HUES6 (cell line): ENCODE results near the gene LSMEM2.
"Not testable (repeated sequence)": the region's sequence is repeated elsewhere in the genome, so short reads cannot be mapped to it uniquely, and the experiment has no call there.

Source experiments
- H3K27ac ChIP-seq: 2 replicates; pipeline ENCODE4 v1.7.0; 2013; ENCODE audit warnings: low read depth, mild to moderate bottlenecking, low read length, inconsistent platforms
- H3K27me3 ChIP-seq: 2 replicates; pipeline ENCODE4 v1.6.1; 2013; ENCODE audit warnings: low read length; ENCODE audit not compliant: control insufficient read depth, insufficient read depth
- H3K36me3 ChIP-seq: 2 replicates; pipeline ENCODE4 v1.6.1; 2013; ENCODE audit warnings: low read length; ENCODE audit not compliant: control insufficient read depth, insufficient read depth
- H3K4me1 ChIP-seq: 2 replicates; pipeline ENCODE4 v1.6.1; 2013; ENCODE audit warnings: low read length; ENCODE audit not compliant: control insufficient read depth, insufficient read depth
- H3K4me3 ChIP-seq: 2 replicates; pipeline ENCODE4 v1.5.1; 2013; ENCODE audit warnings: low read depth, low read length
- H3K9ac ChIP-seq: one replicate; pipeline ENCODE4 v1.6.1; 2013; ENCODE audit warnings: mild to moderate bottlenecking, low read length
- H3K9me3 ChIP-seq: 2 replicates; pipeline ENCODE4 v1.6.1; 2013; ENCODE audit warnings: low read depth, low read length; ENCODE audit not compliant: control insufficient read depth, insufficient read depth

The LSMEM2 gene

GRCh38 chr3:50258979-50259378 lies 19.9 kb upstream of the LSMEM2 start:
- Histone ChIP-seq H3K27me3 (no peaks in the 10 kb centered on the region), H3K9me3 (no peaks in the 10 kb centered on the region), H3K27ac (no peak overlapping the region), H3K4me3 (no peak overlapping the region), H3K9ac (no peak overlapping the region), H3K4me1 (peaks cover 29% of the 10 kb centered on the region), H3K36me3 (peaks cover 40% of the 10 kb centered on the region)

- no peaks in the 10 kb centered on the region for H3K27me3 ChIP-seq
- H3K27ac ChIP-seq = peak overlapping the region; percentile 3; the same call in 1 of the 2 replicates
- peak overlapping the region; percentile 49 for H3K9ac ChIP-seq
- H3K4me3 ChIP-seq = peak overlapping the region; percentile 41; the same call in 1 of the 2 replicates
- peaks cover 35% of the 10 kb centered on the region for H3K36me3 ChIP-seq
- H3K9me3 ChIP-seq = no peaks in the 10 kb centered on the region
- H3K4me1 ChIP-seq = peaks cover 34% of the 10 kb centered on the region
Measured at GRCh38 chr3:50259432-50260026, 19.4 kb upstream of the LSMEM2 start.

GRCh38 chr3:50260027-50260941 lies 18.6 kb upstream of the LSMEM2 start:
- Histone ChIP-seq H3K9ac (peak overlapping the region; percentile 81), H3K9me3 (no peaks in the 10 kb centered on the region), H3K27me3 (no peaks in the 10 kb centered on the region), H3K4me1 (peaks cover 36% of the 10 kb centered on the region), H3K36me3 (peaks cover 27% of the 10 kb centered on the region), H3K4me3 (peak overlapping the region; percentile 51), H3K27ac (peak overlapping the region; percentile 93)

- Histone ChIP-seq H3K27me3 (no peaks in the 10 kb centered on the region), H3K4me3 (peak overlapping the region; percentile 51), H3K27ac (peak overlapping the region; percentile 93; the same call in 1 of the 2 replicates), H3K4me1 (peaks cover 44% of the 10 kb centered on the region), H3K36me3 (peaks cover 24% of the 10 kb centered on the region), H3K9ac (peak overlapping the region; percentile 81), H3K9me3 (no peaks in the 10 kb centered on the region)
Measured at GRCh38 chr3:50260942-50261441, 17.9 kb upstream of the LSMEM2 start.

- H3K9ac ChIP-seq = no peak overlapping the region
- no peaks in the 10 kb centered on the region for H3K9me3 ChIP-seq
- no peaks in the 10 kb centered on the region for H3K27me3 ChIP-seq
- H3K4me1 ChIP-seq = peaks cover 49% of the 10 kb centered on the region
- H3K36me3 ChIP-seq = peaks cover 19% of the 10 kb centered on the region
- H3K4me3 ChIP-seq = no peak overlapping the region
- H3K27ac ChIP-seq = no peak overlapping the region; the same call in 1 of the 2 replicates
Measured at GRCh38 chr3:50261505-50261904, 17.4 kb upstream of the LSMEM2 start.

- H3K4me1 ChIP-seq = peaks cover 56% of the 10 kb centered on the region
- H3K9me3 ChIP-seq, H3K9ac ChIP-seq, H3K27ac ChIP-seq, H3K4me3 ChIP-seq, H3K27me3 ChIP-seq: not testable (repeated sequence)
- peaks cover 12% of the 10 kb centered on the region for H3K36me3 ChIP-seq
Measured at GRCh38 chr3:50262200-50262599, 16.7 kb upstream of the LSMEM2 start.

GRCh38 chr3:50262778-50263177 lies 16.1 kb upstream of the LSMEM2 start:
- H3K9me3 ChIP-seq = no peaks in the 10 kb centered on the region
- H3K27me3 ChIP-seq = no peaks in the 10 kb centered on the region
- no peak overlapping the region for H3K4me3 ChIP-seq
- H3K4me1 ChIP-seq = peaks cover 61% of the 10 kb centered on the region
- H3K36me3 ChIP-seq = peaks cover 7% of the 10 kb centered on the region
- no peak overlapping the region for H3K27ac ChIP-seq
- H3K9ac ChIP-seq = no peak overlapping the region

- peak overlapping the region; percentile 67; the same call in 1 of the 2 replicates for H3K27ac ChIP-seq
- peak overlapping the region; percentile 32; the same call in 1 of the 2 replicates for H3K4me3 ChIP-seq
- H3K9me3 ChIP-seq = no peaks in the 10 kb centered on the region
- no peaks in the 10 kb centered on the region for H3K27me3 ChIP-seq
- H3K4me1 ChIP-seq = peaks cover 71% of the 10 kb centered on the region
- peak overlapping the region; percentile 64 for H3K9ac ChIP-seq
- H3K36me3 ChIP-seq = no peaks in the 10 kb centered on the region
Measured at GRCh38 chr3:50263478-50264382, 15.2 kb upstream of the LSMEM2 start.

- H3K36me3 ChIP-seq = no peaks in the 10 kb centered on the region
- H3K27me3 ChIP-seq = no peaks in the 10 kb centered on the region
- no peaks in the 10 kb centered on the region for H3K9me3 ChIP-seq
- peak overlapping the region; percentile 85; the same call in 1 of the 2 replicates for H3K27ac ChIP-seq
- peak overlapping the region; percentile 32 for H3K4me3 ChIP-seq
- H3K4me1 ChIP-seq = peaks cover 74% of the 10 kb centered on the region
- peak overlapping the region; percentile 64 for H3K9ac ChIP-seq
Measured at GRCh38 chr3:50264383-50264963, 14.4 kb upstream of the LSMEM2 start.

GRCh38 chr3:50264964-50265485 lies 13.9 kb upstream of the LSMEM2 start:
- H3K36me3 ChIP-seq = no peaks in the 10 kb centered on the region
- H3K27ac ChIP-seq = peak overlapping the region; percentile 85
- peaks cover 75% of the 10 kb centered on the region for H3K4me1 ChIP-seq

More at GRCh38 chr3:50264964-50265485, 13.9 kb upstream of the LSMEM2 start:
- H3K9me3 ChIP-seq = no peaks in the 10 kb centered on the region
- H3K27me3 ChIP-seq = no peaks in the 10 kb centered on the region
- H3K4me3 ChIP-seq = 0 out of 2 replicates have a peak overlapping the region, but pooled peaks have one; percentile 3
- peak overlapping the region; percentile 41 for H3K9ac ChIP-seq
